PC-9 (cell line): ENCODE measurements around the gene VOPP1.

Experiments used
- EZH2 ChIP-seq: fragments of 200-600 bp; sonication (generic); IDR thresholded peaks from 2 replicates; pipeline ENCODE4 v1.8.0; 2017; ENCODE audit warnings: antibody characterized with exemption, low read depth
- TF ChIP-seq, protein P1 (sequence below): fragments of 200-600 bp; sonication (generic); conservative IDR thresholded peaks from 2 replicates; pipeline ENCODE4 v1.6.1; 2017; ENCODE audit warnings: mixed run types, antibody characterized with exemption, mild to moderate bottlenecking, moderate library complexity

DNA sequence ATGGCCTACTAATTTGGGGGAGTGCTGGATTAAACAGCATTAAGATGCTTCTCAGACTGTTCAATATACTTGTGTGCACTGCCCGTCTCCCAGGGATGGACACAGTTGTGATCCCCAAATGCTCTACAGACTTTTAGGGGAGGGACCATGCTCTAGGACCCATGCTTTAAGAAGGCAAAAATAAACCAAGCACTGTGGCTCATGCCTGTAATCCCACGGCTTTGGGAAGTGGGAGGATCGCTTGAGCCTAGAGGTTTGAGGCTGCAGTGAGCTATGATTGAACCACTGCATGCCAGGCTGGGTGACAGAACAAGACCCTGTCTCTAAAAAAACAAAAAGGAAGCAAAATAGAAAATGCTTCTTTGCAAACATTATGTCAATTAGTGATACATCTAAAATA lies 102.6 kb downstream of the VOPP1 start:
- TF ChIP-seq, protein P1, sequence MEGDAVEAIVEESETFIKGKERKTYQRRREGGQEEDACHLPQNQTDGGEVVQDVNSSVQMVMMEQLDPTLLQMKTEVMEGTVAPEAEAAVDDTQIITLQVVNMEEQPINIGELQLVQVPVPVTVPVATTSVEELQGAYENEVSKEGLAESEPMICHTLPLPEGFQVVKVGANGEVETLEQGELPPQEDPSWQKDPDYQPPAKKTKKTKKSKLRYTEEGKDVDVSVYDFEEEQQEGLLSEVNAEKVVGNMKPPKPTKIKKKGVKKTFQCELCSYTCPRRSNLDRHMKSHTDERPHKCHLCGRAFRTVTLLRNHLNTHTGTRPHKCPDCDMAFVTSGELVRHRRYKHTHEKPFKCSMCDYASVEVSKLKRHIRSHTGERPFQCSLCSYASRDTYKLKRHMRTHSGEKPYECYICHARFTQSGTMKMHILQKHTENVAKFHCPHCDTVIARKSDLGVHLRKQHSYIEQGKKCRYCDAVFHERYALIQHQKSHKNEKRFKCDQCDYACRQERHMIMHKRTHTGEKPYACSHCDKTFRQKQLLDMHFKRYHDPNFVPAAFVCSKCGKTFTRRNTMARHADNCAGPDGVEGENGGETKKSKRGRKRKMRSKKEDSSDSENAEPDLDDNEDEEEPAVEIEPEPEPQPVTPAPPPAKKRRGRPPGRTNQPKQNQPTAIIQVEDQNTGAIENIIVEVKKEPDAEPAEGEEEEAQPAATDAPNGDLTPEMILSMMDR, result no peak
- TF ChIP-seq EZH2, result no peak
